Measurements from ENCODE around the gene NECTIN1. TPM values are rescaled to one million over a fixed set of nuclear protein-coding genes. Genes with fewer than 3 reads are reported as not detected.

Gene NECTIN1, protein sequence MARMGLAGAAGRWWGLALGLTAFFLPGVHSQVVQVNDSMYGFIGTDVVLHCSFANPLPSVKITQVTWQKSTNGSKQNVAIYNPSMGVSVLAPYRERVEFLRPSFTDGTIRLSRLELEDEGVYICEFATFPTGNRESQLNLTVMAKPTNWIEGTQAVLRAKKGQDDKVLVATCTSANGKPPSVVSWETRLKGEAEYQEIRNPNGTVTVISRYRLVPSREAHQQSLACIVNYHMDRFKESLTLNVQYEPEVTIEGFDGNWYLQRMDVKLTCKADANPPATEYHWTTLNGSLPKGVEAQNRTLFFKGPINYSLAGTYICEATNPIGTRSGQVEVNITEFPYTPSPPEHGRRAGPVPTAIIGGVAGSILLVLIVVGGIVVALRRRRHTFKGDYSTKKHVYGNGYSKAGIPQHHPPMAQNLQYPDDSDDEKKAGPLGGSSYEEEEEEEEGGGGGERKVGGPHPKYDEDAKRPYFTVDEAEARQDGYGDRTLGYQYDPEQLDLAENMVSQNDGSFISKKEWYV
- 2.4 and 2.9 TPM in 2 replicates for total RNA-seq

DNA sequence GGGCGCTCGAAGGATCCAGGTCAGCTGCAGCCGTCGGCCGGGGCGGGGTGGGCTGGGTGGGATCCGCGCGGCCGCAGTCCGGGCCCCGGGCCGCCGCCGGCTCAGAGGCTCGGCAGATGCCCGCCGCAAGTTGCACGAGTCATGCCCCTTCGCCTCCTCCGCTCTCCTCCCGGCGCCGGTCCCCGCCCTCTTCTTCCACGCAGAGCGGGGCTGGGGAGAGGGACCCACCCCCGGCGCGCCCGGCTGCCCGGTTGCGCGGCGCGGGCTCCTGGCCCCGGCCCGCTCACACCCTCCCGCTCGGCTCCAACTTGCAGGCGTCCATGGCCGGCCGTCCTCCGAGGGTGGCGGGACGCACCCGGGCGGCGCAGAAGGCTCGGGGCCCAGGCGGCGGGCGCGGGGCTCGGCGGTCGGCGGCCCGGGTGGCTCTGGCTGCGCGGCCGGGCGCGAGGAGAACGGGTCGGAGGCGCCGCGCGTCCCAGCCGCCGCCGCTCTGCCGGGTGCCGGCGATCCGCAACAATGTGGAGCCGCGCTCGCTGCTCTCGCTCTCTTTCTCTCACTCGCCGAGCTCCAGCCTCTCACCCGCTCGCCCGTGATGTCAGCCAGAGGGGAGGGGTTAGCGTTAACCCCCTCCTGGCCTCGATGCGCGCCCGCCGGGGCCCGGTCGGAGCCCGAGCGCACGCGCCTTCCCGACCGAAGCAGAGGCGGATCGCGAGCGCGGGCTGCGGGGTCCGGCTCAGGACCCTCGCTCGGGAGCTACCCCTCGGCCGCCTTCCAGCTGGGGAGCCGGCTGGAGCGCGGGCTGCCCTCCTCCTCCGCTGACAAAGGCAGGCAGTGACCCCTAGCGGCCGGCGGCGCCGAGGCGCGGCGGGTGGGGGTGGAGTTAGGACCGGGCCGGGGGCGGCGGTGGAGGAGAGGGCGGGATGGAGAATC, at the start of gene NECTIN1:
NECTIN1 (minus strand) TSS at position 550 of the 930 bp plus-strand sequence. CDS start 647 bp downstream, outside the sequence.

